ENCODE results near the gene LAPTM4A. TPM values are rescaled to one million over a fixed set of nuclear protein-coding genes. Genes with fewer than 3 reads are reported as not detected.

LAPTM4A gene
- total RNA-seq, 2 donors from 2014 or later = 27.3 to 29.6 TPM

GRCh38 chr2:20011276-20012031 is 40.0 kb downstream of the LAPTM4A start:
- Mint-ChIP-seq H3K4me1 (peaks cover 5% of the 10 kb centered on the region), H3K27ac (no peak overlapping the region), H3K36me3 (ENCODE audit: low read depth) (no peaks in the 10 kb centered on the region), H3K9me3 (no peaks in the 10 kb centered on the region), H3K4me3 (peak overlapping the region; percentile 67), H3K27me3 (peaks cover 13% of the 10 kb centered on the region)
- no peak for ATAC-seq (replicated peaks)

GRCh38 chr2:20008703-20009102 is 42.7 kb downstream of the LAPTM4A start:
- no peak overlapping the region for H3K4me3 Mint-ChIP-seq
- no peaks in the 10 kb centered on the region for H3K9me3 Mint-ChIP-seq
- peaks cover 13% of the 10 kb centered on the region for H3K27me3 Mint-ChIP-seq

GRCh38 chr2:20005891-20006470 is 45.4 kb downstream of the LAPTM4A start:
- Mint-ChIP-seq H3K27me3 (peaks cover 10% of the 10 kb centered on the region), H3K36me3 (ENCODE audit: low read depth) (no peaks in the 10 kb centered on the region), H3K9me3 (no peaks in the 10 kb centered on the region), H3K4me3 (no peak overlapping the region), H3K27ac (no peak overlapping the region), H3K4me1 (no peaks in the 10 kb centered on the region)
- ATAC-seq (replicated peaks) = no peak

More at GRCh38 chr2:20008703-20009102, 42.7 kb downstream of the LAPTM4A start:
- Mint-ChIP-seq H3K36me3 (ENCODE audit: low read depth) (no peaks in the 10 kb centered on the region), H3K27ac (no peak overlapping the region), H3K4me1 (peaks cover 5% of the 10 kb centered on the region)
- ATAC-seq (replicated peaks) = no peak

GRCh38 chr2:20005067-20005627 is 46.3 kb downstream of the LAPTM4A start:
- H3K9me3 Mint-ChIP-seq = no peaks in the 10 kb centered on the region
- peaks cover 13% of the 10 kb centered on the region for H3K27me3 Mint-ChIP-seq
- ATAC-seq (replicated peaks) = no peak
- H3K4me1 Mint-ChIP-seq = no peaks in the 10 kb centered on the region
- H3K4me3 Mint-ChIP-seq = no peak overlapping the region
- no peaks in the 10 kb centered on the region for H3K36me3 Mint-ChIP-seq (ENCODE audit: low read depth)
- H3K27ac Mint-ChIP-seq = no peak overlapping the region

- no peak overlapping the region for H3K27ac Mint-ChIP-seq
- ATAC-seq (replicated peaks) = no peak
- H3K9me3 Mint-ChIP-seq = no peaks in the 10 kb centered on the region
- no peaks in the 10 kb centered on the region for H3K36me3 Mint-ChIP-seq (ENCODE audit: low read depth)
- H3K4me3 Mint-ChIP-seq = no peak overlapping the region
- H3K4me1 Mint-ChIP-seq = no peaks in the 10 kb centered on the region
- H3K27me3 Mint-ChIP-seq = peaks cover 16% of the 10 kb centered on the region
Observed at GRCh38 chr2:20001361-20001863, 50.0 kb downstream of the LAPTM4A start.

GRCh38 chr2:19993731-19994130 is 57.7 kb downstream of the LAPTM4A start:
- peaks cover 7% of the 10 kb centered on the region for H3K4me1 Mint-ChIP-seq
- no peak overlapping the region for H3K4me3 Mint-ChIP-seq
- H3K27ac Mint-ChIP-seq = no peak overlapping the region
- H3K9me3 Mint-ChIP-seq = no peaks in the 10 kb centered on the region
- no peaks in the 10 kb centered on the region for H3K36me3 Mint-ChIP-seq (ENCODE audit: low read depth)
- peaks cover 24% of the 10 kb centered on the region for H3K27me3 Mint-ChIP-seq
- no peak for ATAC-seq (replicated peaks)

- ATAC-seq (replicated peaks) = no peak
- H3K27ac Mint-ChIP-seq = no peak overlapping the region
- H3K4me3 Mint-ChIP-seq = no peak overlapping the region
Observed at GRCh38 chr2:19991895-19992294, 59.5 kb downstream of the LAPTM4A start.

GRCh38 chr2:19990416-19990728 is 61.1 kb downstream of the LAPTM4A start:
- no peak for ATAC-seq (replicated peaks)
- Mint-ChIP-seq H3K36me3 (ENCODE audit: low read depth) (peaks cover 9% of the 10 kb centered on the region), H3K27ac (peak overlapping the region; percentile 91), H3K27me3 (peaks cover 16% of the 10 kb centered on the region), H3K9me3 (no peaks in the 10 kb centered on the region), H3K4me3 (peak overlapping the region; percentile 93), H3K4me1 (peaks cover 7% of the 10 kb centered on the region)

More at GRCh38 chr2:19991895-19992294, 59.5 kb downstream of the LAPTM4A start:
- no peaks in the 10 kb centered on the region for H3K36me3 Mint-ChIP-seq (ENCODE audit: low read depth)
- H3K9me3 Mint-ChIP-seq = no peaks in the 10 kb centered on the region
- H3K27me3 Mint-ChIP-seq = peaks cover 19% of the 10 kb centered on the region
- peaks cover 7% of the 10 kb centered on the region for H3K4me1 Mint-ChIP-seq

GRCh38 chr2:19989667-19990415 is 61.6 kb downstream of the LAPTM4A start, which contains the start of gene WDR35:
Gene WDR35 (minus strand): TSS chr2:19990105. CDS start chr2:19990015, 90 bp downstream.
- peak within 1 kb of the TSS; percentile 93 for H3K4me3 Mint-ChIP-seq
- H3K27me3 Mint-ChIP-seq = peaks cover 16% of the 10 kb centered on the region
- H3K27ac Mint-ChIP-seq = peak within 1 kb of the TSS; percentile 91
- ATAC-seq (replicated peaks) = peak; percentile 98
- H3K36me3 Mint-ChIP-seq (ENCODE audit: low read depth) = peaks cover 9% of the 10 kb centered on the region
- H3K4me1 Mint-ChIP-seq = peaks cover 7% of the 10 kb centered on the region
- no peaks in the 10 kb centered on the region for H3K9me3 Mint-ChIP-seq

- peak overlapping the region; percentile 91 for H3K27ac Mint-ChIP-seq
- H3K4me1 Mint-ChIP-seq = peaks cover 7% of the 10 kb centered on the region
- H3K36me3 Mint-ChIP-seq (ENCODE audit: low read depth) = peaks cover 9% of the 10 kb centered on the region
- no peak for ATAC-seq (replicated peaks)
- H3K4me3 Mint-ChIP-seq = peak overlapping the region; percentile 93
- no peaks in the 10 kb centered on the region for H3K9me3 Mint-ChIP-seq
- peaks cover 14% of the 10 kb centered on the region for H3K27me3 Mint-ChIP-seq
Observed at GRCh38 chr2:19989342-19989666, 62.1 kb downstream of the LAPTM4A start.

GRCh38 chr2:19988600-19988999 is 62.8 kb downstream of the LAPTM4A start:
- no peak for ATAC-seq (replicated peaks)
- peaks cover 9% of the 10 kb centered on the region for H3K36me3 Mint-ChIP-seq (ENCODE audit: low read depth)
- peaks cover 11% of the 10 kb centered on the region for H3K27me3 Mint-ChIP-seq
- H3K9me3 Mint-ChIP-seq = no peaks in the 10 kb centered on the region
- H3K27ac Mint-ChIP-seq = peak overlapping the region; percentile 91
- peak overlapping the region; percentile 93 for H3K4me3 Mint-ChIP-seq
- peaks cover 7% of the 10 kb centered on the region for H3K4me1 Mint-ChIP-seq

GRCh38 chr2:19987936-19988335 is 63.5 kb downstream of the LAPTM4A start:
- Mint-ChIP-seq H3K27me3 (peaks cover 7% of the 10 kb centered on the region), H3K4me1 (peaks cover 7% of the 10 kb centered on the region), H3K27ac (no peak overlapping the region), H3K4me3 (peak overlapping the region; percentile 93), H3K9me3 (no peaks in the 10 kb centered on the region), H3K36me3 (ENCODE audit: low read depth) (peaks cover 9% of the 10 kb centered on the region)
- no peak for ATAC-seq (replicated peaks)

Measured in activated T-helper 17 cell treated with anti-CD3 and anti-CD28 coated beads, Interleukin-2, amount 50 U/mL, for 72 hours (primary cell).